22Rv1 (cell line): ENCODE measurements around the gene ATF6.

ENCODE experiments used
- CTCF ChIP-seq: fragments of 450-650 bp; IDR thresholded peaks from 2 replicates; pipeline ENCODE4 v1.5.1; 2017; ENCODE audit warnings: mild to moderate bottlenecking
- ZFX ChIP-seq: fragments of 450-650 bp; IDR thresholded peaks from 2 replicates; pipeline ENCODE4 v1.6.1; 2017; ENCODE audit warnings: antibody characterized with exemption, borderline replicate concordance

DNA sequence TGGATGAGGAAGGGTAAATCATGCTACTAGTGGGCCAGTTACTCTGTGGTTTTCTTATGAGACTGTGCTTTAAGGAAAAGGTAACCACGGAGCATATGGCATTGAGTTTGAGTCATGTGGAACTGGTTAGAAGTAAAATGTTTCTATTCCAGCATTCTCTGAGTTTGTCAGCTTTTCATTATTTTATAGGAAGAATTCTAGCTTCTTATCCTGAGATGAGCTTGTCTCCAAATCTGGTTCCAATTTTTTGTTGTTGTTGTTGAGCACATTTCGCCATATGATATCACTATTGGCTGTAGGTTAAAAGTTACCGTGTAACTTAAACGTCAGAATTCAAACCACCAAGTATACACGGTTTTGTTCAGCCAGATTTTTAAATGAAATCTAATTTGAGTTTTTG, 69.9 kb downstream of the ATF6 start:
- TF ChIP-seq CTCF (no peak), ZFX (no peak)
